ENCODE results near the gene MET. TPM values are rescaled to one million over a fixed set of nuclear protein-coding genes. Genes with fewer than 3 reads are reported as not detected.
A peak's percentile ranks its signal among the peaks of the same experiment; 100 is the strongest.

MET gene
- total RNA-seq, result 10 to 100 TPM; 10.6 to 28.8 (median 22.3) TPM
- polyA plus RNA-seq, result 1 to 10 TPM in 1 of 3 donors, under 1 TPM in 2; 0.68 to 1.9 (median 0.96) TPM
- long read RNA-seq, donor 1, result 0 reads
- long read RNA-seq, donor 2, result 0 reads

- H3K36me3 ChIP-seq, result no peaks in the 10 kb centered on the region
- H3K27ac ChIP-seq, result peak within 1 kb of the TSS; percentile 40 to 83 (median 78)
- peaks cover 6 to 22% (median 16%) of the 10 kb centered on the region in 6 donors for H3K4me1 ChIP-seq
- peak within 1 kb of the TSS; percentile 32 to 73 (median 43) for H3K4me3 ChIP-seq
- TF ChIP-seq CTCF (IDR thresholded peaks at IDR 0.05 in 8 of 11, conservative IDR thresholded peaks at IDR 0.05 in 3 of 11) (peak in 8 of 11 experiments; percentile 24 to 62 (median 40)), POLR2AphosphoS5 (IDR thresholded peaks at IDR 0.05) (peak in 2 of 3 donors; percentile 78 to 79), POLR2A (IDR thresholded peaks at IDR 0.05) (no peak)
- peak; percentile 86 for DNase-seq
- intact Hi-C loops (cut with DNase I; ENCODE audit: low total_unique reads), result no loop called here
- H3K27me3 ChIP-seq (replicated peaks in 1 of 7), result peaks cover 0 to 96% (median 32%) of the 10 kb centered on the region in 7 donors
- H3K9me3 ChIP-seq, result peaks cover 0 to 5% (median 0%) of the 10 kb centered on the region in 8 donors
- 1 to 2% (median 1%) methylated on average over 34 to 100 of the region's 101 CpGs for WGBS, 5 donors
Measured at GRCh38 chr7:116671681-116672595, at the start of gene MET. TSS of gene MET (plus strand) at chr7:116672196. CDS start at chr7:116699085, 26,889 bp downstream.

- Histone ChIP-seq H3K27me3 (replicated peaks in 1 of 7) (peaks cover 0 to 15% (median 0%) of the 10 kb centered on the region in 7 donors), H3K36me3 (no peaks in the 10 kb centered on the region), H3K4me3 (no peak overlapping the region), H3K4me1 (no peaks in the 10 kb centered on the region), H3K9me3 (no peaks in the 10 kb centered on the region), H3K27ac (no peak overlapping the region)
- DNase-seq, result no peak
- intact Hi-C loops (cut with DNase I; ENCODE audit: low total_unique reads), result no loop called here
- 83 to 88% (median 85%) methylated on average over 8 of the region's 8 CpGs for WGBS, 5 donors
- TF ChIP-seq POLR2AphosphoS5 (IDR thresholded peaks at IDR 0.05) (no peak), CTCF (IDR thresholded peaks at IDR 0.05 in 8 of 11, conservative IDR thresholded peaks at IDR 0.05 in 3 of 11) (no peak), POLR2A (IDR thresholded peaks at IDR 0.05) (no peak)
Measured at GRCh38 chr7:116626886-116627285, 45.1 kb upstream of the MET start.

GRCh38 chr7:116629051-116629463, 42.9 kb upstream of the MET start:
- WGBS, 5 donors, result 52 to 74% (median 66%) methylated on average over 3 of the region's 3 CpGs

More at GRCh38 chr7:116629051-116629463, 42.9 kb upstream of the MET start:
- no peak for DNase-seq
- Histone ChIP-seq H3K27me3 (replicated peaks in 1 of 7) (peaks cover 0 to 15% (median 0%) of the 10 kb centered on the region in 7 donors), H3K4me3 (no peak overlapping the region), H3K27ac (peak overlapping the region in 4 of 8 donors; percentile 5 to 56 (median 27)), H3K9me3 (no peaks in the 10 kb centered on the region), H3K4me1 (no peaks in the 10 kb centered on the region), H3K36me3 (no peaks in the 10 kb centered on the region)
- TF ChIP-seq POLR2AphosphoS5 (IDR thresholded peaks at IDR 0.05) (no peak), POLR2A (IDR thresholded peaks at IDR 0.05) (no peak), CTCF (IDR thresholded peaks at IDR 0.05 in 8 of 11, conservative IDR thresholded peaks at IDR 0.05 in 3 of 11) (no peak)
- intact Hi-C loops (cut with DNase I; ENCODE audit: low total_unique reads), result no loop called here
